Suprapubic skin (tissue), 4 donors: ENCODE data around the gene PSMD13. TPM values are rescaled to one million over a fixed set of nuclear protein-coding genes. Genes with fewer than 3 reads are reported as not detected.
"Not testable (repeated sequence)": the region's sequence is repeated elsewhere in the genome, so short reads cannot be mapped to it uniquely, and the experiment has no call there.

ENCODE experiments used
- DNase-seq, 2 donors: peaks; one replicate each; pipeline ENCODE4 v3.0.0-alpha.2; 2019; ENCODE audit warnings: low spot score in 2 of 2
- H3K27ac ChIP-seq: fragments of 200-600 bp; sonication (generic); one replicate; pipeline ENCODE4 v1.5.1; 2019
- H3K27me3 ChIP-seq: fragments of 200-600 bp; sonication (generic); one replicate; pipeline ENCODE4 v1.5.1; 2019
- H3K36me3 ChIP-seq: fragments of 200-600 bp; sonication (generic); one replicate; pipeline ENCODE4 v1.5.1; 2019
- H3K4me1 ChIP-seq: fragments of 200-600 bp; sonication (generic); one replicate; pipeline ENCODE4 v1.5.1; 2019
- H3K4me3 ChIP-seq: fragments of 200-600 bp; sonication (generic); one replicate; pipeline ENCODE4 v1.5.1; 2019; ENCODE audit warnings: mild to moderate bottlenecking
- H3K9me3 ChIP-seq: fragments of 200-600 bp; sonication (generic); one replicate; pipeline ENCODE4 v1.5.1; 2019
- EP300 ChIP-seq: sonication (generic); formaldehyde crosslinking; IDR thresholded peaks from one replicate; pipeline ENCODE4 v1.6.1; 2017; ENCODE audit warnings: antibody characterized with exemption
- POLR2A ChIP-seq, 2 donors: fragments of 450-650 bp; IDR thresholded peaks; one replicate each; pipeline ENCODE4 v1.6.1; 2017; ENCODE audit warnings: antibody characterized with exemption in 2 of 2, mild to moderate bottlenecking in 2 of 2, moderate library complexity in 2 of 2
- POLR2AphosphoS5 ChIP-seq, 3 donors: sonication (generic); formaldehyde crosslinking; IDR thresholded peaks; one replicate each; pipeline ENCODE4 v1.6.1; 2017; ENCODE audit warnings: antibody characterized with exemption in 3 of 3
- WGBS: methylation state at CpG from one replicate; pipeline ENCODE4 v1.1.5; 2018; 5-methylcytosine and 5-hydroxymethylcytosine counted together
- total RNA-seq, 4 donors: library from RNA; depleted of rRNA; stranded (reverse); fragments of >200 nt; gene quantifications; one replicate each; pipeline ENCODE4 v1.1.0, GENCODE V29; 2016
- TF ChIP-seq, protein P1 (sequence below), 2 donors: fragments of 200-600 bp in 1 of 2; fragments of 450-650 bp in 1 of 2; sonication (generic) in 1 of 2; IDR thresholded peaks; one replicate each; pipeline ENCODE4 v1.5.1; 2016 to 2019; ENCODE audit warnings: antibody characterized with exemption in 2 of 2, mild to moderate bottlenecking in 1 of 2, moderate library complexity in 1 of 2

Gene PSMD13
- total RNA-seq, 4 donors from 2014 or later = 70.3 to 97.8 (median 87.3) TPM

DNA sequence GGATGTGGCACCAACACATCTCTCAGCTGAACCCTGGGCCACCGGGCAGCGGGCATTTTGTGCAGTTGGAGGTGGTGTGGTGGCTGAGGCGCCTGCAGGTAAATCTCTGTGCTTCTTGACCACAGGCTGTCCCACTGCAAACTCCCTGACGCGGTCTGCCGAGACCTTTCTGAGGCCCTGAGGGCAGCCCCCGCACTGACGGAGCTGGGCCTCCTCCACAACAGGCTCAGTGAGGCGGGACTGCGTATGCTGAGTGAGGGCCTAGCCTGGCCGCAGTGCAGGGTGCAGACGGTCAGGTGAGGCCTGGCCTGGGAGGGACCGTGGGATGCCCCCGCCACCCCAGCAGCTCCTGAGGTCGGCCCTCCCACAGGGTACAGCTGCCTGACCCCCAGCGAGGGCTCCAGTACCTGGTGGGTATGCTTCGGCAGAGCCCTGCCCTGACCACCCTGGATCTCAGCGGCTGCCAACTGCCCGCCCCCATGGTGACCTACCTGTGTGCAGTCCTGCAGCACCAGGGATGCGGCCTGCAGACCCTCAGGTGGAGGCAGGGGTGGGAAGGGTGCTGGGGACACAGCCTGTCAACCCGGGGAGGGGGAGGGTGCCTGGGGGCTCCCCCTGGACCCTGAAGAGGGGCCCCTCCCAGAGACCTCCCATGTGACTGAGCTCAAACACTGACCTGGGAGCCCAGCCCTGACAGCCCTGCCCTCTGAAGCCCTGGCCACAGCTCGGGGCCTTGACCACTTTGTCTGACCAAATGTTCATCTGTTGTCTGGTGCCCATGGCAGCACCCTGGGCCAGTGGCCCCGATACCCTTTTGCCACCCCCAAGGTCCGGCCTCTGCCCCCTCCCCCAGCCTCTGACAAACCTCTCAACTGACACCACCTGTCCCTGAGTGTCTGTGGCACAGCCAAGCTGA is 47.6 kb downstream of the PSMD13 start:
- peak in 1 of 2 donors; percentile 80 for DNase-seq
- WGBS = 78% methylated on average over 5 of the region's 24 CpGs
- H3K36me3 ChIP-seq = no peaks in the 10 kb centered on the region
- H3K4me1 ChIP-seq = peaks cover 44% of the 10 kb centered on the region
- H3K27ac ChIP-seq = no peak overlapping the region
- H3K4me3 ChIP-seq = no peak overlapping the region
- peaks cover 74% of the 10 kb centered on the region for H3K27me3 ChIP-seq
- no peaks in the 10 kb centered on the region for H3K9me3 ChIP-seq
- no peak for TF ChIP-seq EP300
- no peak for TF ChIP-seq POLR2A (IDR thresholded peaks at IDR 0.05)
- no peak for TF ChIP-seq POLR2AphosphoS5 (IDR thresholded peaks at IDR 0.05)
- TF ChIP-seq, protein P1, sequence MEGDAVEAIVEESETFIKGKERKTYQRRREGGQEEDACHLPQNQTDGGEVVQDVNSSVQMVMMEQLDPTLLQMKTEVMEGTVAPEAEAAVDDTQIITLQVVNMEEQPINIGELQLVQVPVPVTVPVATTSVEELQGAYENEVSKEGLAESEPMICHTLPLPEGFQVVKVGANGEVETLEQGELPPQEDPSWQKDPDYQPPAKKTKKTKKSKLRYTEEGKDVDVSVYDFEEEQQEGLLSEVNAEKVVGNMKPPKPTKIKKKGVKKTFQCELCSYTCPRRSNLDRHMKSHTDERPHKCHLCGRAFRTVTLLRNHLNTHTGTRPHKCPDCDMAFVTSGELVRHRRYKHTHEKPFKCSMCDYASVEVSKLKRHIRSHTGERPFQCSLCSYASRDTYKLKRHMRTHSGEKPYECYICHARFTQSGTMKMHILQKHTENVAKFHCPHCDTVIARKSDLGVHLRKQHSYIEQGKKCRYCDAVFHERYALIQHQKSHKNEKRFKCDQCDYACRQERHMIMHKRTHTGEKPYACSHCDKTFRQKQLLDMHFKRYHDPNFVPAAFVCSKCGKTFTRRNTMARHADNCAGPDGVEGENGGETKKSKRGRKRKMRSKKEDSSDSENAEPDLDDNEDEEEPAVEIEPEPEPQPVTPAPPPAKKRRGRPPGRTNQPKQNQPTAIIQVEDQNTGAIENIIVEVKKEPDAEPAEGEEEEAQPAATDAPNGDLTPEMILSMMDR (IDR thresholded peaks at IDR 0.05) = no peak

DNA sequence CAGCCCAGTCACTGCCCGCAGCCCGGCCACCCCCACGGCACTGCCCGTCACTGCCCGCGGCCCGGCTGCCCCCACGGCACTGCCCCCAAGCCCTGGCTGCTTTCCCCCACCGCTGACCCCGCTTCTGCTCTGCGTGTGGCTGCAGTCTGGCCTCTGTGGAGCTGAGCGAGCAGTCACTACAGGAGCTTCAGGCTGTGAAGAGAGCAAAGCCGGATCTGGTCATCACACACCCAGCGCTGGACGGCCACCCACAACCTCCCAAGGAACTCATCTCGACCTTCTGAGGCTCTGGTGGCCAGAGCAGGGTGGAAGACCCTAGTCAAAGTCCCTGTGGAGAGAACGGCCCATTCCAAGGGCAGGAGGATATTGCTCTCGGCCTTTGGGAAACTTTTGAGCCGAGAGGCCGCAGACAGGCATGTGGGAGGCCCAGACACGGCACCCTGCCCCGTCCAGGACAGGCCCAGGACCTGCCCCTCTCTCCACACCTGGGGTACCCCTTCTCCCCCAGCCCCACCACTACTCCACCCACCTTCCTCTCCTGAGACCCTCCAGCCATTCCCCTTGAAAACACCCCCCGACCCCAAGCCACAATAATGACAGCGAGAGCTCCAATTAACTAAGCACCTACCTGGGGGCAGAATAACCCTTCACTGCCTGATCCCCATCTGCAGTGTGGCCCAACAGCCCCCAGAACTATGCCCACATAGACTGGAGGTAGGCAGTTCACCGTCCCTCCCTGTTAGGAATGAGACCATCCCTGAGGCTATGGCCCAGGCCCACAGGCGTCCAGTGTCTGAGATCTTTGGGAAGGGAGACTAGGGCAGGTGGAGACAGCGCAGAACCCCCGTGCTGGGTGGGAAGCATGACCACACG is 48.5 kb downstream of the PSMD13 start:
- WGBS = 88% methylated on average over 28 of the region's 29 CpGs
- Histone ChIP-seq H3K27ac (no peak overlapping the region), H3K4me3 (no peak overlapping the region), H3K36me3 (no peaks in the 10 kb centered on the region), H3K27me3 (peaks cover 65% of the 10 kb centered on the region), H3K4me1 (peaks cover 40% of the 10 kb centered on the region), H3K9me3 (no peaks in the 10 kb centered on the region)
- peak in 1 of 2 donors; percentile 72 for DNase-seq
- TF ChIP-seq POLR2AphosphoS5 (IDR thresholded peaks at IDR 0.05) (no peak), EP300 (no peak), POLR2A (IDR thresholded peaks at IDR 0.05) (no peak)
- TF ChIP-seq, protein P1 (IDR thresholded peaks at IDR 0.05) = no peak

DNA sequence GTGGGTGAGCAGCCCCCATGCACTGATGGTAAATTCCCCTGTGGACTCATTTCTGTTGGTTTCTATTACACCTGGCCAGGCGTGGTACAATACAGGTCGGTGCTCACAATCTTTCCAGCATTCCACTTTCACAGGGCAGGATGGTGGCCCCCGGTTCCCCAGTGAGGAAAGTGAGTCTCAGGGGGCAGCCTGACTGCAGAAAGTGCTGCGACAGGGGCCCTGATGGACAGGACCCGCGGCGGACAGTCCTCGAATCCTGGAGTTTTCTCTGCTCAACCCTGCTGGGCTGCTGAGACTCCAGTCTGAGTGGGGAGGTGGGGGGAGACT is 49.1 kb downstream of the PSMD13 start:
- Histone ChIP-seq H3K27me3 (peaks cover 59% of the 10 kb centered on the region), H3K4me3 (no peak overlapping the region), H3K27ac (no peak overlapping the region), H3K4me1 (peaks cover 34% of the 10 kb centered on the region), H3K9me3 (no peaks in the 10 kb centered on the region), H3K36me3 (no peaks in the 10 kb centered on the region)
- TF ChIP-seq POLR2AphosphoS5 (IDR thresholded peaks at IDR 0.05) (no peak), POLR2A (IDR thresholded peaks at IDR 0.05) (no peak), EP300 (no peak)
- TF ChIP-seq, protein P1 (IDR thresholded peaks at IDR 0.05) = no peak
- peak in 1 of 2 donors; percentile 45 for DNase-seq
- 88% methylated on average over 8 of the region's 8 CpGs for WGBS

DNA sequence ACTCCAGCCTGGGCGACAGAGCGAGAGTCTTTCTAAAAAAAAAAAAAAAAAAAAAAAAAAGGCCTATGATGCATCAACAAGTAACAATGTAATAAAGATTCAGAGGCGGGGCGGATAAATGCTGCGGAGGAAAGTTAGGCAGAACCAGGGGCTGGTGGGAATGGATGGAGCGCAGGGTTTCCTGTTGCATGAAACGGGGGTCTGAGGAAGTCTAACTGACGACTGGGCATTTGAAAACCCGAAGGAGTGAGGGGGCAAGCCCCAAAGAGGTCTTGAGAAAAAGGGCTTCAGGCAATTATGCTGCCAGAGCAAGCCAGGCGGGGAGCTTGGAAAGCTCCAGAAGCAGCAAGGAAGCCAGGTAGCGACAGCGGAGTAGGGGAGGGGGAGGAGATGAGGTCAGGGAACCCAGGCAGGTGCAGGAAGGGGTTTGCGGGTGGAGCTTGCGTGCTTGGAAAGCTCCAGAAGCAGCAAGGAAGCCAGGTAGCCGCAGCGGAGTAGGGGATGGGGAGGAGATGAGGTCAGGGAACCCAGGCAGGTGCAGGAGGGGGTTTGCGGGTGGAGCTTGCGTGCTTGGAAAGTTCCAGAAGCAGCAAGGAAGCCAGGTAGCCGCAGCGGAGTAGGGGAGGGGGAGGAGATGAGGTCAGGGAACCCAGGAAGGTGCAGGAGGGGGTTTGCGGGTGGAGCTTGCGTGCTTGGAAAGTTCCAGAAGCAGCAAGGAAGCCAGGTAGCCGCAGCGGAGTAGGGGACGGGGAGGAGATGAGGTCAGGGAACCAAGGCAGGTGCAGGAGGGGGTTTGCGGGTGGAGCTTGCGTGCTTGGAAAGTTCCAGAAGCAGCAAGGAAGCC is 50.4 kb downstream of the PSMD13 start:
- WGBS = 74% methylated on average over 27 of the region's 27 CpGs
- Histone ChIP-seq H3K4me1 (peaks cover 24% of the 10 kb centered on the region), H3K27me3 (peaks cover 46% of the 10 kb centered on the region)
- not testable (repeated sequence) for H3K36me3 ChIP-seq, H3K9me3 ChIP-seq, H3K4me3 ChIP-seq, H3K27ac ChIP-seq
- peak; percentile 62 to 68 for DNase-seq

DNA sequence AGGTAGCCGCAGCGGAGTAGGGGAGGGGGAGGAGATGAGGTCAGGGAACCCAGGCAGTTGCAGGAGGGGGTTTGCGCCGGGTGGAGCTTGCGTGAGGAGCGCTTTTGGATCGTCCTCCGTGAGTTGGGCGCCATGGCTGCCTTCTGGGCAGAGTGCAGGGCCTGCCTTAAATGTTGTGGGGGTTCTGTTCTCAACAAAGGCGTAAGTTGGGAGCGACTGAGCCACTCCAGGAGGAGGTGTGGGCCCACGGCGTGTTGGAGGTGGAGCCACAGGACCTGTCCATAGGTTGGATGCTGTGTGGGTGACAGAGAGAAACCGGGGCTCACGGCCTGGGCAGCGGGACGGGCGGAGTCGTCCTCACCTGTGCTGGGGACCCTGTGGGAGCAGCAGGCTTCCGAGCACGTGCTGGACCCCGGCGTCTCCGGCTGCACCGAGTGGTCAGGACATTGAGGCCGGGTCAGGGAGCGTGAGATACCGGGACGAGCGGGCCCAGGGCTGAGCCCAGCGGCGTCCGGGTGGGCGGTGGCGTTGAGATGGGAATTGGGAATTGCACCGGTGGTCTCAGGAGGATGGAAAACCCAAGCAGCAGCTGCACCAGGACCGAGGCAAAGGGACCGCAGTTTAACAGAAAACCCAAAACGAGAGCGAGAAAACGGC is 51.2 kb downstream of the PSMD13 start:
- no peak for TF ChIP-seq EP300
- Histone ChIP-seq H3K27ac (no peak overlapping the region), H3K36me3 (peaks cover 3% of the 10 kb centered on the region), H3K4me1 (peaks cover 24% of the 10 kb centered on the region), H3K4me3 (peak overlapping the region; percentile 83), H3K9me3 (no peaks in the 10 kb centered on the region), H3K27me3 (peaks cover 38% of the 10 kb centered on the region)
- DNase-seq = peak; percentile 66 to 81
- 43% methylated on average over 21 of the region's 41 CpGs for WGBS
